AG08396 (cell line): ENCODE results near the gene SHANK2.

Experiments used
- DNase-seq: peaks from one replicate; pipeline ENCODE4 v3.0.0; 2012; ENCODE audit warnings: low spot score, mixed read lengths

SHANK2 gene

GRCh38 chr11:71202598-71202944, 49.8 kb downstream of the SHANK2 start:
- DNase-seq: no peak
